CD4-positive, alpha-beta T cell treated with Interleukin-21 for 1 hour (primary cell): ENCODE data around the gene HTT.
"Not testable (repeated sequence)": the region's sequence is repeated elsewhere in the genome, so short reads cannot be mapped to it uniquely, and the experiment has no call there.

ENCODE experiments used
- DNase-seq: peaks from one replicate; pipeline ENCODE4 v3.0.0-alpha.2; 2020

HTT gene

DNA sequence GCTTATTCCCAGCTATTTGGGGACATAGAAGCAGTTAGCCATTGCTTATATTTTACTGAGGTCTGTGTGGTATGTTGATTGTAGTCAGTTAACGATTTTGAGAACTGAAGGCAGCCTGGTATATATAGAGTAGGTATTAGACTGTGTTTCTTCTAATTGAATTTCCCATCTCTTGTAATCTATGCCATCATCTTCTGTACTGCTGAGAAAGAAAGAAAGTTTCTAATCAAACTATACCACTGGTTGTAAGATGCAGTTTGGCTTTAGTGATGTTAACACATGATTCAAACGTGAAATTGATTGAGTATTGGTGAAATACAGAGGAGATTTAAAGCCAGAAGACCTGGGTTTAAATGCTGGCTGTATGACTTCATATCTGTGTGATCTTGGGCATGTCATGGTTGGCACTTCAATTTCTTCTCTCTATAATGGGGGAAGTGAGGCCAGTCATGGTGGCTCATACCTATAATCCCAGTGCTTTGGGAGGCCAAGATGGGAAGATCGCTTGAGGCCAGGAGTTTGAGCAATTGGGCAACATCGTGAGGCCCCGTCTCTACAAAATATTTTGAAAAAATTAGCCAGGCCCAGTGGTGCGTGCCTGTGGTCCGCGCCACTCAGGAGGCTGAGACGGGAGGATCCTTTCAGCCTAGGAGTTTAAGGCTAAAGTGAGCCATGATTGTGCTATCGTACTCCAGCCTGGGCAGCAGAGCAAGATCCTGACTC is 11.6 kb downstream of the HTT start:
- no peak for DNase-seq

DNA sequence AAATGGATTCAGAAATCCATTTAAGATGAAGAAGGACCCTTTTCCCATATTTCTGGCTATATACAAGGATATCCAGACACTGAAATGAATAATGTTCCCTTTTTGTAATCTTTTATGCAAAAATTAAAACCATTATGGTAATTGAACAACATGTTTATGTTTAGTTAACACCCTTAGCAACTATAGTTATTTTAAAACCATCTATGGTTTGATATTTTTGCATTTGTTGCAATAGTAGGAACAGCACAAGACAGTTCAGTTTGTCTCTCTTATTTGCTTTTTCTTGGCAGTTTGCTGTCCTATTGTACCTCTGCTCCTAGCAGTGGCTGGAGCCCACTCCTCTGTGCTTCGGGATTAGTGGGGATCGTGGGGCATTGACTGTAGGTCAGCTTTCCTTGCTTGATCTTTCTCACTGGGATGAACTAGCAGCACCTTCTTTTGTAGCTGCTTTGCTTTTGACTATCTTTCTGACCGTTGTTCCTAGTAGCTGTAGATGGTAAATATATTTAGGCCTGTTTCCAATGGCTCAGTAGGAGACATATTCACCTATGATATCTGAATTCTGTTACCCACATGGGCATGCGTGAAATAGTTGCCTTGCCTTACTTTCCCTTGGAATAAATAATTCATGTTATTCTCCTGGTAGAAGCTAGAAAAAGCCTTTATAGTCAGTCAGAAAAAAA is 12.8 kb downstream of the HTT start:
- no peak for DNase-seq

DNA sequence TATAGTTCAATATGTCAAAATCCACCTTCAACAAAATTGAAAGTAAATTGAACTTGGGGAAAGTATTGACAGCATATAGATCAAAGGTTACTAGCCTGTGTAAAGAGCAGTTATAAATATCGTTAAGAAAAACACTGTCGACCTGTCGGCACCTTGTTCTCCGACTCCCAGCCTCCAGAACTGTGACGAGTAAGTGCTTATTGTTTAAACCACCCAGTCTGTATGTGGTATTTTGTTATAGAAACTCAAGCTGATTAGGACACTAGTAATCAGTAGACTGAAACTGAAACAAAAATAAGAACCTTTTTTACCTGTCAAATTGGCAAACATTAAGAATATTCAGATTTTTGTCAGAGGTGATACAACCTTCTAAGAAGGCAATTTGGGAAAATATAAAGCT is 17.0 kb downstream of the HTT start:
- no peak for DNase-seq

DNA sequence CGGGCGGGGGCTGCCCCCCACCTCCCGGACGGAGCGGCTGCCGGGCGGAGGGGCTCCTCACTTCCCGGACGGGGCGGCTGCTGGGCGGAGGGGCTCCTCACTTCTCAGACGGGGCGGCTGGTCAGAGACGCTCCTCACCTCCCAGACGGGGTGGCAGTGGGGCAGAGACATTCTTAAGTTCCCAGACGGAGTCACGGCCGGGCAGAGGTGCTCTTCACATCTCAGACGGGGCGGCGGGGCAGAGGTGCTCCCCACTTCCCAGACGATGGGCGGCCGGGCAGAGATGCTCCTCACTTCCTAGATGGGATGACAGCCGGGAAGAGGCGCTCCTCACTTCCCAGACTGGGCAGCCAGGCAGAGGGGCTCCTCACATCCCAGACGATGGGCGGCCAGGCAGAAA is 20.2 kb downstream of the HTT start:
- DNase-seq = not testable (repeated sequence)

DNA sequence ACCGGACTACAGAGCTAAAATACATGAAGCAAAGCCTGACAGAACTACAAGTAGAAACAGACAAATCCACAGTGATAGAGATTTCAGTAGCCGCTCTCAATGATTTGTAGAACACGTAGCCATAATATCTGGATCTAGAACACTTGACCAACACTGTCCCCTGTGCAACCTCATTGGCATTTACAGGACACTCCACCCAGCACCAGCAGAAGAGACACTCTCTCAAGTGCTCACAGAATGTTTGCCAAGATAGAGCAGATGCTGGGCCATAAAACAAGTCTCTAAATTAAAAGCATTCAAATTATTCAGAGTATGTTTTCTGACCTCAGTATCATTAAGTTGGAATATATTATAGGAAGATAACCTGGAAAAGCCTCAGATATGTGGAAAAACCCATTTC is 21.7 kb downstream of the HTT start:
- no peak for DNase-seq

DNA sequence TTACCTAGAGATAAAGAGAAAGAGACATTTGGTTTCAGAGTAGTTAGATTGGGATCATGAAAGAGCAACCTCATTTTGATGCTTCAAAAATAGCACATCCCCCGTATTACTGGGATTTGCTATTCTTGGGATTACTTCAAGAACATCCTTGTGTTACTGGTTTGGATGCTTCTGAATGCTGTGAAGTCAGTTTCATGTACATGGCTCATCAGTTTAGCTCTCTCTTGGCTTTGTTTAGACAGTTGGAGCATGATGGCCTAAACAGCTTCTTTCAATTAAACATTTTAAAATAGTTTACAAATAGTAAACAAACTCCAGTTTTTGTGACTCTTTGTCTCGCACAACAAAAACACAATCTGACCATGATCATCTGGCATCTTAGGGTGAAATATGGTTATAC is 23.9 kb downstream of the HTT start:
- no peak for DNase-seq

DNA sequence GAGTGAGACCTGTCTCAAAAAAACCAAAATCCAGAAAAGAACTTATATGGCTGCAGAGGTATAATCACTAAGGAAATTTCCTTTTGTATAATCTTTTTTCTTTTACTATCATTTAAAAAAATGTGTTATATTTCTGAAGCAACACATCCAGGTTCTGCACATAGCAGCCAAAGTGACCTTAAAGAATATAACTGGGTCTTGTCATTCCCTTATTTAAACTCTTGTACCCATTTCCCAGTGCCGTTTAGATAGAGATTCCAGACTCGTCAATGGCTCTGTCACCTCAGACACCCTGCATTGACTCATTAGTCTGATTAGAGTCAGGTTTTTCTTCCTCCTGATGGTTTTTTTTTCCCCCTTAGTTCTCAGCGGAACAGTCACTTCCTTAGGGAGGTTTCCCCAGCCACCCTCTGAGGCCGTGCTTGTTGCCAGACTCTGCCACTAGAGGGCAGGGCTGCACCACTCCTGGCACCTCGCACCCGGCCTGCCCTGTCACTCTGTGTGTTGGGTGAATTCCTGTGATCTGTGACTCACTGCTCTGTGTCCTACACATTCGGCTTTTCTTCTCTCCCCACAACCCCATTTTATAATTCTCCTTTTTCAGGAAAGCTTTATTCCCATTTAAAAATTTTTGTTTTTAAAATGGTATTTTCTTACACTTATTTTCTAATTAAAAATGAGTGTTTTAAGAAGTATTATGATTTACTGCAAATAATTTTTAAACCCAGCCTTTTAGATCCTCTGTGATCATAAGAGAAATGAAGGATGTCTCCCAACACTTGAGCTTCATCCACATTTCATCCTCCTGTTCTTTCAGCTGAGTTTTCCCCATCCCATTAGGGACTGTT is 32.1 kb downstream of the HTT start:
- DNase-seq = peak; percentile 83

DNA sequence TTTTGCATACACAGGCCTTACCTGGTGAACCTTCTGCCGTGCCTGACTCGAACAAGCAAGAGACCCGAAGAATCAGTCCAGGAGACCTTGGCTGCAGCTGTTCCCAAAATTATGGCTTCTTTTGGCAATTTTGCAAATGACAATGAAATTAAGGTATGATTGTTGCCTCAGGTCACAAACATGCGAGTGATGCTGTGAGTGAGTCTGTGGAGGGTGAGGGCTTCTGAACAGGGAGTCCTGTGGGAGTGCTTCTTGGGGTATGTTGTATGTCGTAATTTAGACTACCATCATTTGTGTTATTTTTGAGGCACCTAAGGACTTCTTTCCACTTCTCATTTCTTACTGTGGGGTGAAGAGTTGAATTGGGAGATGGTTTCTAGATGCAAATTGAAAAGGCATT is 32.8 kb downstream of the HTT start:
- no peak for DNase-seq

DNA sequence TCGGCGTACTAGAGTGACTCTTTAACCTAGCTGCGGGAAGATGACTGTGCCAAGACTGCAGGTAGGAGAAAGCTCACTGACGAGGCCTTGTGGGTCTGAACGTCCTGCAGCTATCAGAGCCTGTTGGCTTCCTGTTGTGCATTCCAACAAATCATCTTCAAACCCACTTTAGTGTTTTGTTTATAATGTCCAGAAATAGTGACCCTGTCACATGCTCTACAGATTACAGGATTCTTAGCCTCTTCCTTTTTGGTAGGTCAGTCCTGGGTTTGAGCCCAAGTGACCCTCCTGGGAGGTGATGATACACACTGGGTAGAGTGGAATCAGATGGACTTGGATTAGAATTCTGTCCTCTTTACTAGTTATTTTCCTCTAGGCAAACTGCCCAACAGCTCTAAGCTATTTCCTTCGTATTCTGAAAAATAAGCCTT is 33.2 kb downstream of the HTT start:
- no peak for DNase-seq

DNA sequence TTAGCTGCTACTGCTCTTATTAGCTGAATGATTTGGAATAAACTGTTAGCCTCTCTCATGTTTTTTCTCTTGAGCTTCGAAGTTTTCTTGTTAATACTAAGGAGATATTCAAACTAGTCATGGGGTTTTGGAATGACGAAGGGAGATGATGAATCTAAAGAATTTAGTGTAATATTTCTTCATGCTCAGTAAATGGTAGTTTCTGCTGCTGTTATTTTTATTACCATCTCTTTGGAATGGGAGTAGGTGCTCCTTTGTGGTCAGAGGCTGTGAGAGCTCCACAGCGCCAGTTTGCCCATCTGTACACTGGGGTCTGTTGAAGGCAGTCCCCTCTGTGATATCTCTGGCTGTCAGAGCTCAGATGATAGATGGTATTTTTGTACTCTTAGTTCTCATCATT is 33.7 kb downstream of the HTT start:
- no peak for DNase-seq

DNA sequence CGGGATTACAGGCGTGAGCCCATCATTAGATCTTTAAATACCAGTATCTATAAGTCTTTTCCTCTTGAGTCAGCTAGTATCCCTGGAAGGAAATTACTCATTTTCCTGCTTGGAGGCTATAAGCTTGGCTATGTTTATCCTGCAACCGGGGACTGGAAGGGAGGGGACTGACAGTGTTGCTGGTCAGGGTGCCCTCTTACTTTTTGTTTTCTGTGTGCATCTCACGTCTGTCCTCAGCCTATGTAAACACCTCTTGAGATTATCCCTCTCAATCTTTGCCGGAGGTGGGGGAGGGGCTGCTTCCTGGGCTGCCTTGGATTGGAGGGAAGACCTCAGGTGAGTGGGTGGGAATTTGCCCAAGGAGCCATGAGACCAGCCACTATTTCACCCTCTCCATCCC is 37.0 kb downstream of the HTT start:
- DNase-seq = no peak

DNA sequence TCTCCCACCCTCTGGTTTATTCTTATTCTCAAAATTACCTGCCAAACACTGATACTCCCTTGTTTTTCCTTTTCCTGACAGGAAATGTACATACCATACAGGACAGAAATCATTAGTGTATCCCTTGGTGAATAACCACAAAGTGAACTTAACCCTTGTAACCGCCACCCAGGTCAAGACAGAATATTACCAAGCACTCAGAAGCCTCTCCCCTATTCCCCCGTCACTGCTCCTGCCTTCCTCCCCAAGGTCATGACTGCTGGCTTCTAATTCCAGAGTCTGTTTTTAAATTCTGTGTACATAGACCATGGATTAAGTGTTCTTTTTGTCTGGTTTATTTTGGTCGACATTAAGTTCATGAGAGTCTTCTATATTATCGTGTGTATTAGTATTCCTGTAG is 37.7 kb downstream of the HTT start:
- DNase-seq = no peak

DNA sequence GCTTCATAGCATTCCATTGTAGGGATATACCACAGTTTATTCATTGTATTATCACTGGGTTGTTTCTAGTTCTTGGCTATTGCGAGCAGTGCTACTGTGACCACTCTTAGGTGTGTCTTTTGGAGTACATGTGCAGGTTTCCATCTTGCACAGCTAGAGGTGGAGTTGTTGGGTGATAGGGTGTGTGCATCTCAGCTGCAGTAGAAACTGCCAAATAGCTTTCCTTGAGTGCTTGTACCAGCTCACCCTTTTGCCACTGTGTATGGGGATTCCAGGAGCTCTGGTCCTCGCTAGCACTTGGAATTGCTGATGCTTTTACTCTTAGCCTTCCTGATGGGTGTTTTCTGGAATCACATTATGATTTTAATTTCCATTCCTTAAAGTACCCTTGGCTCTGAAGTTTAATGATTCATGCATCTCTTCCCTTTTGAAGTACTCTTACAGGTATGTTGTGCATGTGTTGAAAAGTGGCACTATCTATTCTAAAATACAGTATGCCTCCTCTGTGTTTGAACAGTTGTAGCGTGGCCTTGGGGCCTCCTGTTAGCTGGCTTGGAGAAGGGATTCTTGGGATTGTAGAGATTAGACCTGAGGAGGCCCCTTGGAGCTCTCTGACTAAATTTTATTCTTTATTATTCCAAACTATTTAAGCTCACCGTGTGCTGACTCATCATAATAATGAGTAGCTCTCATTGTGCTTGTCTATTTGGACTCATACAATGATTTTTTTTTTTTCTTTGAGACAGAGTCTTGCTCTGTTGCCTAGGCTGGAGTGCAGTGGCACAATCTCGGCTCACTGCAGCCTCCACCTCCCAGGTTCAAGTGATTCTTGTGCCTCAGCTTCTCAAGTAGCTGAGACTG is 38.4 kb downstream of the HTT start:
- DNase-seq = no peak

DNA sequence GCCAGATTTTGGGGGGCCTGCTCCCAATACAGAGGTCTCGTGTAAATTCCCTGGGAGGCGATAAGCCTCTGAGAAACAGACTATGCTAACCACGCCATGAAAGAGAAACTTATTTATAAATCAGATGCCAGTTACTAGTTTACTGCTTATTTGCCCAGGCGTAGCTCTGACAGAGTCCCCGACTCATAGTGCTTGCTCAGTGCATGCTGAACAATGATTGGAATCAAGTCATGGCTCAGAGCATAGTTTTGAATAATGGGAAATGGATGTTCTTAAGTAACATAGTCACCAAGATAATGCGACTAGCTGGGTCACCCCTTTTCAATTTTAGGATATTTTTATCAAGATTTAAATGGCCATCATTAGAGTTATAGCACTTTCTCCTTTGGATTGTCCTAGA is 39.9 kb downstream of the HTT start:
- no peak for DNase-seq

DNA sequence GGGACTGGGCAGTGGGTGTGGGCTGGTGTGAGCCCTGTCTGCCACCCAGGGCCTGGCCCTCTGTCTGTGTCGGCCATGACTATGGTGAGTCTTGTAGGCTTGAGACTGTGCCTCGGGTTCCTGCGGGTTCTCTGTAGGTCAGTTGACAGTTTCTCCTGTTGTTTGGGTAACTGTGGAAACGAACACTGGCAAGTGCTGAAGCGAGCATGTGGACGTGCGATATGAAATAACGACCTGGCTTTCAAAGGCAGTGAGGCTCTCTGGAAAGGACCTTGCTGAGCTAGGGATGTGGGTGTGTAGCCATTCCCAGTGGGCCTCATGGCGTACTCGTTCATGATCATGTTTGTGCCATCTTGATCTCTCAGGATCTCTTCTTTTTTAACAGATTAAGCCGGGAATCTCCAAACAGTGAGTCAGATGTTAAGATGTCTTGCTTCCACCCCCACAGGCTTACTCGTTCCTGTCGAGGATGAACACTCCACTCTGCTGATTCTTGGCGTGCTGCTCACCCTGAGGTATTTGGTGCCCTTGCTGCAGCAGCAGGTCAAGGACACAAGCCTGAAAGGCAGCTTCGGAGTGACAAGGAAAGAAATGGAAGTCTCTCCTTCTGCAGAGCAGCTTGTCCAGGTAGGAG is 41.3 kb downstream of the HTT start:
- no peak for DNase-seq

DNA sequence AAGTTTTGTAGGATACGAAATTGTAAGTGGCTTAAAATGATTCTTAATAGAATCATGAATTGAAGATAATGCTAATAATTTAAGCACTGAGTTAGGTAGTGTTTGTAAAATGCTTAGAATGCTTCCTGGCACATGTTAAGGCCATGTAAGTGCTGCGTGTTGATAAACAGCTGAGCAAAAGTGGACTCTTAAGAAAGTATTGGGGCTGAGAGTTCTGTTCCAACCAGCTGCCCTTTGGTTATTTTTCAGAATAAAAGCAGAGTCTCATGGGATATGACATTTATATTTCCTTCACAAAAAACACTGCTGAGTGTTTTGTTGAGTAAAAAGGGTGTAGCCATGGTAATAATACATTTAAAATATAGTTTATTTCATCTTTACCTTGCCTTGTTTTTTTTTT is 42.5 kb downstream of the HTT start:
- no peak for DNase-seq

DNA sequence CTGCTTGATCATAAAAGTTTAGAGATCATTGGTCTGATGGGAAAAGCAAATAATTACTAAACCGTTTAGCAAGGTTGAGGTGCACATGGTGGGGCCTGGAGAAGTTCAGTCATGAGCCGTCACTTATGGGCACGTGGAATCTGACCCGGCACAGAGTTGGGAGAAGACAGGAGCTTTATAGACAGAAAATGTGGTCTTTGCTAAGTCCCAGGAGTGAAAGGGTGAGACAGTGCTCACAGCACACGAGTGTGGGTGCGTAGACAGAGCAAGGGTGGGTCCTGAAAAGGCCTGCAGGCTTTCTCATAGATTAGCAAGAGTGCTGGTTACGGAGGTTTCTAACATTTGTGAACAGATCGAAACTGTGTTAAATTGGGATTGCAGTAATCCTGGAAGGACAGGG is 43.8 kb downstream of the HTT start:
- no peak for DNase-seq

DNA sequence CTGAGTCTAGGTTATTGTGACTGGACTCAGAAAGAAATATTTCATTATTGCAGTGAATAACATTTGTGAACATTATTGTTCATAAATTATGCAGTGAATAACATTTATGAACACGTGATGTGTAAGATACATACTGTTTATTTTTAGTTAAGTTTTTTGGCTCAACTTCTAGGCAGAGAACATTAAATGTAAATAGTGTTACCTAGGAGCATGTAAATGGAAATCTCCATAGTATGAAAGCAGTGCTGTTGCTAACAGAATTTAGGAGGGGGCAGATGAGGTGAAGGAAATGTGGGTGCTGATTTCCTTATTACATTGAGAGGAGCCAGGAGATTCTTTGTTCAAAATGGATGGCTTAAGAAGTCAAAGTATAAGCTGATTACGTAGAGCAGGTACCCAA is 45.0 kb downstream of the HTT start:
- DNase-seq = no peak

DNA sequence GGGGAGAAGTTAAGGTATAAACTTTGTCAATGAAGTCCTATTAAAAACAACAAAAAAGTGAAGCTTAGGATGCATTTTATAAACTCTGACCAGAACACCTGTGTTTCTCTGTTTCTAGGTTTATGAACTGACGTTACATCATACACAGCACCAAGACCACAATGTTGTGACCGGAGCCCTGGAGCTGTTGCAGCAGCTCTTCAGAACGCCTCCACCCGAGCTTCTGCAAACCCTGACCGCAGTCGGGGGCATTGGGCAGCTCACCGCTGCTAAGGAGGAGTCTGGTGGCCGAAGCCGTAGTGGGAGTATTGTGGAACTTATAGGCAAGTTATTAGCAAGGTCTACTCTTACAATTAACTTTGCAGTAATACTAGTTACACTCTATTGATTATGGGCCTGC is 46.6 kb downstream of the HTT start:
- no peak for DNase-seq

DNA sequence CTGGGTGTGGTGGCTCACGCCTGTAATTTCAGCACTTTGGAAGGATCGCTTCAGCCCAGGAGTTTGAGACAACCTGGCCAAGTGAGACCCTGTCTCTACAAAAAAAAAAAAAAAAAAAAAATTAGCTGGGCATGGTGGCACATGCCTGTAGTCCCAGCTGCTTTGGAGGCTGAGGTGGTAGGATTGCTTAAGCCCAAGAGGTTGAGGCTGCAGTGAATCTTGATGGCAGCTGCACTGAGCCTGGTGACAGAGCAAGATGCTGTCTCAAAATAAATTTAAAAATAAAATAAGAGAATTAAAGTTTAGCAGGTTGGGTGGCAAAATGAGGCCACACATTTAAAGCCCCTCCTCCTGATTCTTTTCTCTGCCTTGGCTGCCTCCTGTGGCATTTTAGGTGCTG is 47.1 kb downstream of the HTT start:
- DNase-seq = no peak

DNA sequence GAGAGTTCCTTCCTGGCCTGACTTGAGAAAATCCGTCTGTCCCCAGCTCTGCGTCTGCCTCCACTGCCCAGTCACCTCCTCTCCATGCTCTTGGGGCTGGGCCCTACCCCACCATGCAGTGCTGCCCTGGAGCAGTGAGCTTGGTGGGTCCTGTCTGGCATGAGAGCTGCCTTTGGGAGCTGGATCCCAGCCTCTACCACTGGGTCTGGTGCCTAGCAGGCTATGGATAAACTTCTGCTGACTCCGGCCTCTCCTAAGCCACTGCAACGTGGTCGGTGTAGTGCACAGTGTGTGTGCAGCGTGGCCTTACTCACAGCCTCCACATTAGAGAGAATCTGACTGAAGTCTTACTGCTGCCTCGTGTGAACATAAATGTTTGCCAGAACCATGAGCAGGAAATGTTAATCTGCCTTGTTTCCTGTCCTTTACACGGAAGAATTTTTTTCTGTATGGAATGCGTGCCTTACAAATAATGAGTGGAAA is 47.6 kb downstream of the HTT start:
- no peak for DNase-seq

DNA sequence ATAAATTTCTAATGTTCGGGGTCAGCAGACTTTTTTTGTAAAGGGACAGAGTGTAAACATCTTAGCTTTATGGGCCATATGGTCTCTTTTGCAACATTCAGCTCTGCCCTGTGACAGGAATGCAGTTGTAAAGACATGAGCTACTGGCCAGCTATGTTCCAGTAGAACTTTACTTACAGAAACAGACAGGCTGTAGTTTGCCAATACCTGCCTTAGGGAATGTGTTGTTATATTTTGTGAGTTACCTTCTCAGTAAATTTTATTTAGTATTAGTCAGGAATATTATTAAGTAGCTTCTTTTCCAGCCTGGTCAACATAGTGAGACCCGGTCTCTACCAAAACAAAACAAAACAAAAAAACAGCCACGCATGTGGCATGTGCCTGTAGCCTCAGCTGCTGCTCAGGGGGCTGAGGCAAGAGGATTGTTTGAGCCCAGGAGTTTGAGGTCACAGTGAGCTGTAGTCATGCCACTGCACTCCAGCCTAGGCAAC is 48.7 kb downstream of the HTT start:
- DNase-seq = no peak
